ENCODE results near the gene NUP214.

DNA sequence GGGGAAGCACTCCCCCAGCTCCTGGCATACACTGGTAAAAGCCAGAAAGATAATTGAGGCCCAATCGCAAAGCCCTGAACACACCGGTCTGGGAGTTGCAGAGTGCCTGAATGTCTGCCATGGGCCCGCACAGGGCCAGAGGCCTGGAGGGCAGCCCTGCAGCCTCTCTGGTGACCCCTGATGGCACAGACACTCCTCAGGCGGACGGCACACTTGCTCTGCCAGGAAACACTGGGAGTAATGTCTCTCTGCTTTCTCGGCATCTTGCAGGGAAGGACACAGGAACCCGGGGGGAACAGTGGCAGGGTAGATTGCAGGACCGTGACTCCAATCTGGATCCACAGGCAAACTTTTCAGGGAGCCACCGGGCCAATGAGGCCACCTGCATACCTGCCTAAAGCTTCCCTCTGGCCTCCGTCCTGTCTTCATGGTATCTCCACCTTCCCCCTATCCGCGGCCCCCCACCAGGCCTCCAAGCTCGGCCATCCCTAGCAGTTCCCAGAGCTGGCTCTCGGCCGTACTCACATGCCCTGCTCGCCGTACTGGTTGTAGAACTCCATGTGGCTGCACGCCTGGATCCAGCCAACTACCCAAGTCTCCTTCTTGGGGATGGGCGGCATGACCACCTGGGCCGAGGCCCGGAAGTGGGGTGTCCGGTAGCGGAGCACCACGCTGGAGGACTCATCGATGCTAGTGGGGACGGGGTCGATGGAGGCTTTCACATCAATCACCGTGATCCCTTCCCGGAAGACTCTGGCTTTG lies 150.1 kb downstream of the NUP214 start:
- no peak for TF ChIP-seq POLR2A (IDR thresholded peaks at IDR 0.05)
- TF ChIP-seq, protein P1, sequence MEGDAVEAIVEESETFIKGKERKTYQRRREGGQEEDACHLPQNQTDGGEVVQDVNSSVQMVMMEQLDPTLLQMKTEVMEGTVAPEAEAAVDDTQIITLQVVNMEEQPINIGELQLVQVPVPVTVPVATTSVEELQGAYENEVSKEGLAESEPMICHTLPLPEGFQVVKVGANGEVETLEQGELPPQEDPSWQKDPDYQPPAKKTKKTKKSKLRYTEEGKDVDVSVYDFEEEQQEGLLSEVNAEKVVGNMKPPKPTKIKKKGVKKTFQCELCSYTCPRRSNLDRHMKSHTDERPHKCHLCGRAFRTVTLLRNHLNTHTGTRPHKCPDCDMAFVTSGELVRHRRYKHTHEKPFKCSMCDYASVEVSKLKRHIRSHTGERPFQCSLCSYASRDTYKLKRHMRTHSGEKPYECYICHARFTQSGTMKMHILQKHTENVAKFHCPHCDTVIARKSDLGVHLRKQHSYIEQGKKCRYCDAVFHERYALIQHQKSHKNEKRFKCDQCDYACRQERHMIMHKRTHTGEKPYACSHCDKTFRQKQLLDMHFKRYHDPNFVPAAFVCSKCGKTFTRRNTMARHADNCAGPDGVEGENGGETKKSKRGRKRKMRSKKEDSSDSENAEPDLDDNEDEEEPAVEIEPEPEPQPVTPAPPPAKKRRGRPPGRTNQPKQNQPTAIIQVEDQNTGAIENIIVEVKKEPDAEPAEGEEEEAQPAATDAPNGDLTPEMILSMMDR (IDR thresholded peaks at IDR 0.05): no peak
